Coronary artery (tissue), 2 donors: ENCODE results near the gene CEMIP2.
A peak's percentile ranks its signal among the peaks of the same experiment; 100 is the strongest.

Experiments
- DNase-seq: peaks from one replicate; pipeline ENCODE4 v3.0.0-alpha.2; 2017; ENCODE audit warnings: low spot score
- H3K27ac ChIP-seq, 2 donors: fragments of 200-600 bp; sonication (generic); one replicate each; pipeline ENCODE4 v1.5.1; 2016 to 2019
- H3K4me3 ChIP-seq: fragments of 200-600 bp; sonication (generic); 2 replicates; pipeline ENCODE4 v1.5.1; 2016; ENCODE audit warnings: mild to moderate bottlenecking, moderate library complexity
- CTCF ChIP-seq: fragments of 200-600 bp; sonication (generic); IDR thresholded peaks from one replicate; pipeline ENCODE4 v1.5.1; 2019; ENCODE audit warnings: antibody characterized with exemption

Gene CEMIP2

DNA sequence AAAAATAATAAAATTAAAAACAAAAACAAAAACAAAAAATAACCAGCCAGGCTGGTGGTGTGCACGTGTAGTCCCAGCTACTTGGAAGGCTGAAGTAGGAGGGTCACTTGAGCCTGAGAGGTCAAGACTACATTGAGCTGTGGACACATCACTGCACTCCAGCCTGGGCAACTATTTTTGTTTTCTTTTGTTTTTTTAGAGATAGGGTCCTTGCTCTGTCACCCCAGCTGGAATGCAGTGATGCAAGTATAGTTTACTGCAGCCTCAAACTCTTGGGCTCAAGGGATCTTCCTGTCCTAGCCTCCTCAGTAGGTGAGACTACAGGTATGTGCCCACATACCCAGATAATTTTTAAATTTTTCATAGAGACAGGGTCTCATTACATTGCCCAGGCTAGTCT is 80.6 kb downstream of the CEMIP2 start:
- no peak for DNase-seq
- no peak for TF ChIP-seq CTCF
- no peak overlapping the region for H3K27ac ChIP-seq
- no peak overlapping the region for H3K4me3 ChIP-seq

DNA sequence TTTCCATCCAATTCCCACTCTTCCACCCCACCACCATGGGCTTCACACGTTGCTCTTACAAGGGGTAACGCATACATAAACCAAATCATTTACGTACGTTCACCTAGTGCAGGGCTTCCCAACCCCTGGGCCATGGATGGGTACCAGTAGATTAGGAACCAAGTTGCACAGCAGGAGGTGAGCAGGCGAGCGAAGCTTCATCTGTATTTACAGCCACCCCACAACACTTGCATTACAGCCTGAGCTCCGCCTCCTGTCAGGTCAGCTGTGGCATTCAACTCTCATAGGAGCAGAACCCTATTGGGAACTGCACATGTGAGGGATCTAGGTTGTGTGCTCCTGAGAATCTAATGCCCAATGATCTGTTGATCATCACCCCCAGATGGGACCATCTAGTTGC is 82.3 kb downstream of the CEMIP2 start:
- H3K27ac ChIP-seq = no peak overlapping the region
- TF ChIP-seq CTCF = no peak
- no peak overlapping the region for H3K4me3 ChIP-seq
- no peak for DNase-seq

- no peak overlapping the region for H3K27ac ChIP-seq
- no peak for DNase-seq
- TF ChIP-seq CTCF = no peak
- H3K4me3 ChIP-seq = no peak overlapping the region
Observed at GRCh38 chr9:71685394-71685793, 82.9 kb downstream of the CEMIP2 start.

- H3K4me3 ChIP-seq = no peak overlapping the region
- no peak for DNase-seq
- no peak for TF ChIP-seq CTCF
- no peak overlapping the region for H3K27ac ChIP-seq
Observed at GRCh38 chr9:71684566-71684965, 83.7 kb downstream of the CEMIP2 start.

GRCh38 chr9:71683598-71684235 is 84.6 kb downstream of the CEMIP2 start:
- Histone ChIP-seq H3K27ac (no peak overlapping the region), H3K4me3 (no peak overlapping the region)
- no peak for DNase-seq
- TF ChIP-seq CTCF = no peak

GRCh38 chr9:71681708-71682272 is 86.5 kb downstream of the CEMIP2 start:
- Histone ChIP-seq H3K4me3 (no peak overlapping the region), H3K27ac (peak overlapping the region in 1 of 2 donors; percentile 0)
- TF ChIP-seq CTCF = no peak
- no peak for DNase-seq

DNA sequence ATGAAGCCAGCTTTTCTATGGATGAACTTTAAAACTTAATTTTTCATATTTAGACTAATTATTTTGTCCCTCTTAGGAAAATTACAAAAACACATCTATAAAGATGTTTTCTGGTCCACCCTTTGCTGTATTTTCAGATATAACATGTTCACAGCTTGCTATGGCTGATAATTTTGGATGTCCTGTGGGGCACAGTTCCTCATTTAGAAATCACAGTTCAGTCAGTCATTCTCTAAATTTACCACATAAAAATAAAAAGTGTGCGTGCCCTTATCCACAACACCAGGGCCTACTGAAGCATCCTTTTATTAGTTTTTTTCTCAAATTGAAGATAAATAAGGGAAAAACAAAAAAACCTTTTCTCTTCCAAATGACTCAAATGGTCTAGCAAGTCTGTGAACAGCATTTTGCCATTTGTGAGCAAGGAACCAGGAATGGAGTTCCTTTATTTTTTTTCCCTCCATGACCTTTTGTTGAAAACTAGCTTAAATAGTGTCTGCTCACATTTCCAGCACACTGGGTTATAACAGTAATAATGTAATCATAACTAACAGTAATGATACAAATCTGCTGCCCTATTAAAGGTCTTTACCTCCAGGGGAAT is 87.1 kb downstream of the CEMIP2 start:
- Histone ChIP-seq H3K27ac (peak overlapping the region in 1 of 2 donors; percentile 0), H3K4me3 (no peak overlapping the region)
- TF ChIP-seq CTCF = no peak
- DNase-seq = no peak
